Stimulated activated CD4-positive, alpha-beta T cell treated with anti-CD3 and anti-CD28 coated beads, Interleukin-2, amount 100 ng/mL, for 24 hours (primary cell): ENCODE results near the gene LMX1B.
"Not testable (repeated sequence)": the region's sequence is repeated elsewhere in the genome, so short reads cannot be mapped to it uniquely, and the experiment has no call there.

Experiments
- DNase-seq, 2 donors: peaks; one replicate each; pipeline ENCODE4 v3.0.0-alpha.2; 2020

The LMX1B gene

GRCh38 chr9:126720661-126721563 is 107.2 kb downstream of the LMX1B start:
- DNase-seq = no peak

- DNase-seq = peak in 1 of 2 donors; percentile 45
Measured at GRCh38 chr9:126721564-126721981, 107.8 kb downstream of the LMX1B start.

- DNase-seq = peak; percentile 94
Measured at GRCh38 chr9:126722252-126722921, 108.7 kb downstream of the LMX1B start.

GRCh38 chr9:126722922-126723806 is 109.4 kb downstream of the LMX1B start:
- DNase-seq = peak; percentile 75 to 80

GRCh38 chr9:126723807-126724172 is 110.1 kb downstream of the LMX1B start:
- no peak for DNase-seq

- DNase-seq = no peak
Measured at GRCh38 chr9:126724226-126724625, 110.5 kb downstream of the LMX1B start.

GRCh38 chr9:126725485-126725884 is 111.8 kb downstream of the LMX1B start:
- DNase-seq = not testable (repeated sequence)

GRCh38 chr9:126728210-126728609 is 114.5 kb downstream of the LMX1B start:
- not testable (repeated sequence) for DNase-seq

GRCh38 chr9:126730592-126730991 is 116.9 kb downstream of the LMX1B start:
- not testable (repeated sequence) for DNase-seq

- DNase-seq = no peak
Measured at GRCh38 chr9:126733005-126733404, 119.3 kb downstream of the LMX1B start.

GRCh38 chr9:126734877-126735276 is 121.1 kb downstream of the LMX1B start:
- no peak for DNase-seq

GRCh38 chr9:126735482-126735881 is 121.8 kb downstream of the LMX1B start:
- DNase-seq = no peak

GRCh38 chr9:126738553-126738952 is 124.8 kb downstream of the LMX1B start:
- no peak for DNase-seq

- no peak for DNase-seq
Measured at GRCh38 chr9:126743041-126743440, 129.3 kb downstream of the LMX1B start.

- no peak for DNase-seq
Measured at GRCh38 chr9:126745574-126746411, 132.1 kb downstream of the LMX1B start.
